DMS153 treated with DMSO at 0.1 percent for 48 hours (cell line): Measurements from ENCODE around the gene MRPS18A.
A peak's percentile ranks its signal among the peaks of the same experiment; 100 is the strongest.
"Not testable (repeated sequence)": the region's sequence is repeated elsewhere in the genome, so short reads cannot be mapped to it uniquely, and the experiment has no call there.

Experiments used
- DNase-seq: peaks from one replicate; lab custom pipeline; 2025; ENCODE audit not compliant: unreplicated experiment; lab: John Stamatoyannopoulos, UW

MRPS18A gene

GRCh38 chr6:43639984-43640800 is 47.4 kb downstream of the MRPS18A start:
- no peak for DNase-seq

GRCh38 chr6:43636308-43636659 is 51.3 kb downstream of the MRPS18A start:
- DNase-seq: no peak

GRCh38 chr6:43635387-43636307 is 51.9 kb downstream of the MRPS18A start, which contains the start of gene MAD2L1BP:
Gene MAD2L1BP, plus strand, starts transcription at chr6:43635840. Its CDS starts 36 bp downstream, at chr6:43635876.
- DNase-seq: peak; percentile 59

- DNase-seq: no peak
Measured at GRCh38 chr6:43634702-43635303, 52.8 kb downstream of the MRPS18A start.

- not testable (repeated sequence) for DNase-seq
Measured at GRCh38 chr6:43633002-43633401, 54.6 kb downstream of the MRPS18A start.

DNA sequence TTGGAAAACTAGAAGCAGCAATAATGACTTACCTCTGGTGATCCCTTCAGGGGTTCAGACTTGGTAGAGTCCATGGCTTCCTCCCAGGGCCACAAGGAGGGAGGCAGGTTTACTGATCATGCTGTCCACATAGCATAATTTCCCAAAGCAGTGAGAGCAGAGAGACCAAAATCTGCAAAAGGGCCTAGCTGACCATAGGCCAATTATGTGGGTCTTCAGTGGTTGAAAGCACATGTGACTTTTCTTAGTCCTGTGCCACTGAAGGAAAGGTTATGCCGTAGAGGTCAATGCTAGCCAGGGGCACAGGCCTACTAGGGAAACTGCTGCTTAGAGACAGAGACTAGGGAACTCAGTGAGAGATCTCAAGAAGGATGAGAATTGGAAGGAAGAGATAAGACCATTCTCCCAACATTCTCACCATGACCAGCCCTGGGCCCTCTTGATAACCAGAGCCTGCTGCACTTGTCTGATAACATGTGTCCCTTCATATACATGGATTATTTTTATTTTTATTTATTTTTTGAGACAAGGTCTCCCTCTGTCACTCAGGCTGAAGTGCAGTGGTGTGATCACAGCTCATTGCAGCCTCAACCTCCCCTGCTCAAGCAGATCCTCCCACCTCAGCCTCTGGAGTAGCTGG is 56.5 kb downstream of the MRPS18A start:
- DNase-seq: no peak

GRCh38 chr6:43629505-43630300 is 57.9 kb downstream of the MRPS18A start:
- DNase-seq: peak; percentile 94

GRCh38 chr6:43629104-43629504 is 58.5 kb downstream of the MRPS18A start, which contains the start of gene GTPBP2:
Gene GTPBP2, minus strand, starts transcription at chr6:43629264. Its CDS starts 102 bp downstream, at chr6:43629162.
- DNase-seq: peak; percentile 97

DNA sequence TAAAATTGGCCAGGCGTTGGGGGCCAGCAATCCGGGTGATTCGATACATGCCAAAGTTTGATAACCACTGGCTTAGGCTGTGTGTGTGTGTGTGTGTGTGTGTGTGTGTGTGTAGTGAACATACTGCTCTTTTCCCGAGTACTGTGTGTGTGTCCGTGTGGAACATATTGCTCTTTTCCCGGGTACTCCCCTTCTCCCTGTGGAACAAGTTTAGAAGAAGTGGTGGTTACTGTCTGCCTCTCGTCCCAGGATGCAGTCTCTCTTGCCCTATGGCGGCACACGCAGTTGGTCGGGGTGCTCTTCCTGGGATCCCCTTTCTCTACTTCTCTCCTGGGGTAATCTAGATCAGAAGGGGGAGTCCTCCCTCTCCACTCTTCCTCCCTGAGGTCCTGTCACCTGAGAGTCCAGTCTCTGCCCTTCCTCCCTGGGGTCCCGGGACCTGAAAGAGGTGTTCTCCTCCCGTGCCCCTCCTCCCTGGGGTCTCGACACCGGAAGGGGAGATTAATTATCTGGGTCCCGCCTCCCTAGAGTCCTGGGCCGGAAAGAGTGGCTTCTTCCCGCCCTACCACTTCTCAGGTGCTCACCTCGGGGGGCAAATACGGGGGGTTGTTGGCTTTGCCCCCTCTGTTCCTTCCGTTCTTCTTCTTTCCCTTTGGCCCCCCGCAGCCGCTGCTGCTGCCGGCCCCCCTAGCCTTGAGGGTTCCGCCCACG is 59.0 kb downstream of the MRPS18A start:
- DNase-seq: peak; percentile 2

GRCh38 chr6:43627008-43627825 is 60.4 kb downstream of the MRPS18A start:
- peak; percentile 51 for DNase-seq

- no peak for DNase-seq
Measured at GRCh38 chr6:43625393-43625992, 62.1 kb downstream of the MRPS18A start.

DNA sequence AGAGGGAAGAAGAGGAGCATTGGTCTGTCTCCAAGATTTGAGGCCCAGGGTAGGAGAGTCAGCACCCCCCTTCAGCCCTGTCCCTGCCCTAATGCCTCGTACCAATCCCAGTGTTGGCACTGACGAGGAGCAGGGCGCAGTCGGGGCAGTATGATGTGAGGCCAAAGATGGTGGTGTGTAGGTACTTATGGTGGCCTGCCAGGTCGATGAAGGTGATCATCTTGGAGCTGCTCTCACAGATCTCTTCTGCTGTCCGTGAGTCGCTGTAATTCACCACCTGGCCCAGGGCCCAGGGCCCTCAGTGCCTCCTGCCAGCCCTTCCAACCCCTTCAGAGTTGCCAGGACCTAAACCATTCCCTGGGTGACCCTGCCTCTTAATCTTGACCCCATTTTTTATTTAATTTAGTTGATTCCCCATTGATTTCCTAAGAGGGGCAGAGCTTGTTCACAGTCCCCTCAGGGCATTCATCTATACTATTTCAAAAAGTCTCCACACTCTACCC is 62.8 kb downstream of the MRPS18A start:
- DNase-seq: no peak

DNA sequence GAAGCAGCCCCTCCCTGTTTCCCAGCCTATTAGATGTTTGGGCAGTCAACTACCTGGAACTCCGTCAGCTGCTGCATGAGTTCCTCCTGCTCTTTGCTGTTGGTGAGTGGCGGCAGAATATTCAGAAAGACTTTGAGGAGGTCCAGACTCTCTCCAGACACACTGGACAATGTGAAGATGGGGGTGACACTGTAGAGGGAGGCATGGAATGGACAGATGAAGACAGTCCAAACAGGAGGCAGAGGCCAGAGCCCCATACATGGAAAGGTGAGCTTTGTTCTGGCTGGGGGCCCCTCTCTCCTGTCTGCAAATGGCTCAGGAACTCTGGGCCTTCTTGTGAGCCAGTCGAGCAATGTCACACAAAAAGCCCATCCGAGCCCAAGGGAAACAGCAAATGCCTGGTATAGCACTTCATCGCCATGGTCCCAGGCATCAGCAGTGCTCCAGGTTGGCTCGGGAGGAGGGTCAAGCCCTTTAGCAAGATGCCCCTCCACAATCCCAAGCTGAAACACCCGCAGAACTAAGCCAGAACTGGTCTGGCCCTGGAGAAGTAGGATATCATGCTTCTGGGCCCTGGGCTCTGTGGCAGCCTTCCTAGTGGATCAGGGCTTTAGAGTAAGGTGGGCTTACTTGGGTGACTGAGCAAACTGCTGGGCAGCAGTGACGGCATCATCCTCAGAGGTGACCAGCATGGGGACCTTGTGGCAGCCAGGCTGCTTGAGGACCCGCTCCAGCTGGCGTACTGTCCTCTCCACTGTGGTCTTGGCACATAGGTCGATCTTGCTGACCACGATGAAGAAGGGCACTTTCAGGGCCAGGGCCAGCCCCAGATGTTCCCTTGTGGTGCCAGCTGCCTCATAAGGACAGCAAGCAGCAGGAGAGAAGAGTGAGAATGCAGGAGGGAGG is 63.5 kb downstream of the MRPS18A start:
- DNase-seq: no peak

DNA sequence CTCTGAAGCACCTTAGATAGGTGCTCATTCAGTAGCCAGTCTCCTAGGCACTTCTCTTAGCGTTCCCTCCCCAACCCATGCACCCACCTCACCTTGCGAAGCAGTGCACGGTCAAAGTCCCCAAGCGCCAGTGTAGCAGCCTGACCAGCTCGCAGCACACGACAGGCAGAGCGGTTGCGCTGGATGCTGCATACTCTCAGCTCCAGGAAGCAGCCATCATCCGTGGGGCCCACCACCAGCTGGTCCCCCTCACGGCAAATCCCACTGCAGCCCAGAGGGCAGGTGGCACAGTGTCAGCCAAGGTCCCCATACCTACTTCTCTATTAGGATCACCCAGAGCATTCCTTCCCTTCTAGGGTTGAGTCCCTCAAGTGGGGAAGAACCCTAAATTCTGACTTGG is 65.0 kb downstream of the MRPS18A start:
- no peak for DNase-seq

- no peak for DNase-seq
Measured at GRCh38 chr6:43621836-43622180, 65.8 kb downstream of the MRPS18A start.
